Measurements from ENCODE around the gene SLC13A3. TPM values are rescaled to one million over a fixed set of nuclear protein-coding genes. Genes with fewer than 3 reads are reported as not detected.

The SLC13A3 gene
- total RNA-seq, 1 experiment from 2014 or later: 17.5 TPM

DNA sequence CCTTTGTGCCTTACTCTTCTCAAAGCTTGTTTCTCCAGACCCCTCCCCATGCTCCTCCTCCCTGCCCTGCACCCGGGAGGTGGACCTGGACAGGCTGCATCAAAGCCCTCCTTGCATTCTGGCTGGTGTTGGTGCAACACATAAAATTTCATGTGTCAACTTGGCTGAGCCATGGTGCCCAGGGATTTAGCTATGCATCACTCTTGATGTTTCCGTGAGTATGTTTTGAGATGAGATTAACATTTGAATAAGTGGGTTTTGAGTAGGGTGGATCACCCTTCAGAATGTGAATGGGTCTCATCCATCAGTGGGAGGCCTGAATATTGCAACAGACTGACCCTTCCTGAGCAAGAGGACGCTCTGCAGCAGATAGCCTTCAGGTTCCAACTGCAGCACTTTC lies 96.4 kb downstream of the SLC13A3 start:
- Mint-ChIP-seq H3K4me1 (peaks cover 74 to 79% of the 10 kb centered on the region in 2 experiments), H3K4me3 (no peak overlapping the region), H3K27me3 (ENCODE audit: low read depth) (no peaks in the 10 kb centered on the region), H3K36me3 (ENCODE audit: insufficient read depth in 1 of 3, low read depth in 3 of 3) (no peaks in the 10 kb centered on the region), H3K9me3 (no peaks in the 10 kb centered on the region), H3K27ac (peak overlapping the region in 1 of 3 experiments; percentile 83; a peak in 1 of 7 replicates)
- Histone ChIP-seq H2BK20ac (ENCODE audit: low read depth, low read length, poor library complexity, severe bottlenecking) (no peak overlapping the region), H2BK15ac (ENCODE audit: low read depth, low read length) (no peak overlapping the region), H3K4me2 (ENCODE audit: insufficient read depth, insufficient read length, low read length) (peak overlapping the region; percentile 6), H3K23ac (ENCODE audit: insufficient read length, low read depth, low read length) (no peak overlapping the region), H3K4me1 (ENCODE audit: insufficient read depth, low read length) (peaks cover 6% of the 10 kb centered on the region; the same call in 1 of the 2 replicates), H3K27me3 (ENCODE audit: insufficient read depth, low read length) (no peaks in the 10 kb centered on the region), H2BK120ac (ENCODE audit: low read depth, low read length, poor library complexity, severe bottlenecking) (no peak overlapping the region), H2BK5ac (ENCODE audit: insufficient read length, low read length) (no peak overlapping the region), H3K9ac (ENCODE audit: extremely low read depth, insufficient read length, low read length) (no peak overlapping the region), H3K14ac (ENCODE audit: insufficient read depth, low read length) (no peak overlapping the region), H3K23me2 (ENCODE audit: insufficient read length, low read depth, low read length, poor library complexity, severe bottlenecking) (no peaks in the 10 kb centered on the region), H3K79me1 (ENCODE audit: insufficient read depth, low read depth, low read length, poor library complexity, severe bottlenecking) (no peaks in the 10 kb centered on the region), H4K91ac (ENCODE audit: insufficient read length, low read depth, low read length) (no peak overlapping the region), H3T11ph (ENCODE audit: low read length) (no peak overlapping the region), H3K4ac (ENCODE audit: low read depth, low read length) (no peak overlapping the region), H3K9me3 (ENCODE audit: control insufficient read depth, low read depth, low read length) (no peaks in the 10 kb centered on the region), H4K5ac (ENCODE audit: insufficient read length, low read depth, low read length) (no peak overlapping the region), H4K20me1 (ENCODE audit: control insufficient read depth, insufficient read depth, insufficient read length) (no peaks in the 10 kb centered on the region), H2AK5ac (ENCODE audit: insufficient read length, low read length) (no peak overlapping the region), H3K27ac (ENCODE audit: insufficient read length, low read depth, low read length) (no peak overlapping the region), H3K56ac (ENCODE audit: insufficient read length, low read depth, low read length) (no peak overlapping the region), H4K8ac (replicated peaks; ENCODE audit: insufficient read length, low read depth, low read length) (no peak overlapping the region), H3K18ac (ENCODE audit: insufficient read length, low read depth, low read length) (no peak overlapping the region), H2BK12ac (ENCODE audit: insufficient read length, low read depth, low read length) (no peak overlapping the region), H3K79me2 (ENCODE audit: insufficient read depth, low read length) (no peaks in the 10 kb centered on the region), H2AFZ (ENCODE audit: low read length) (no peak overlapping the region)
- no CpG with 5 or more reads among the region's 3 CpGs for WGBS (ENCODE audit: extremely low coverage, insufficient read length, low lambda C conversion rate)
- TF ChIP-seq, protein P1, sequence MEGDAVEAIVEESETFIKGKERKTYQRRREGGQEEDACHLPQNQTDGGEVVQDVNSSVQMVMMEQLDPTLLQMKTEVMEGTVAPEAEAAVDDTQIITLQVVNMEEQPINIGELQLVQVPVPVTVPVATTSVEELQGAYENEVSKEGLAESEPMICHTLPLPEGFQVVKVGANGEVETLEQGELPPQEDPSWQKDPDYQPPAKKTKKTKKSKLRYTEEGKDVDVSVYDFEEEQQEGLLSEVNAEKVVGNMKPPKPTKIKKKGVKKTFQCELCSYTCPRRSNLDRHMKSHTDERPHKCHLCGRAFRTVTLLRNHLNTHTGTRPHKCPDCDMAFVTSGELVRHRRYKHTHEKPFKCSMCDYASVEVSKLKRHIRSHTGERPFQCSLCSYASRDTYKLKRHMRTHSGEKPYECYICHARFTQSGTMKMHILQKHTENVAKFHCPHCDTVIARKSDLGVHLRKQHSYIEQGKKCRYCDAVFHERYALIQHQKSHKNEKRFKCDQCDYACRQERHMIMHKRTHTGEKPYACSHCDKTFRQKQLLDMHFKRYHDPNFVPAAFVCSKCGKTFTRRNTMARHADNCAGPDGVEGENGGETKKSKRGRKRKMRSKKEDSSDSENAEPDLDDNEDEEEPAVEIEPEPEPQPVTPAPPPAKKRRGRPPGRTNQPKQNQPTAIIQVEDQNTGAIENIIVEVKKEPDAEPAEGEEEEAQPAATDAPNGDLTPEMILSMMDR (conservative IDR thresholded peaks at IDR 0.05): no peak
- no peak for DNase-seq

Measured in H9 (cell line).